HepG2 (cell line): ENCODE results near the gene EMILIN1. TPM values are rescaled to one million over a fixed set of nuclear protein-coding genes. Genes with fewer than 3 reads are reported as not detected.

Experiments used
- AGO1 ChIP-seq: fragments of 200-400 bp; formaldehyde crosslinking; IDR thresholded peaks from 2 replicates; pipeline ENCODE4 v1.6.1; 2017; ENCODE audit warnings: mild to moderate bottlenecking, low read depth, low read length, moderate library complexity; ENCODE audit not compliant: poor library complexity, severe bottlenecking
- DZIP1 ChIP-seq: sonication (generic); formaldehyde crosslinking; IDR thresholded peaks from 2 replicates; pipeline ENCODE4 v1.5.0; 2020; ENCODE audit warnings: mild to moderate bottlenecking, missing genetic modification reagents
- ESRRA ChIP-seq: sonication (generic); formaldehyde crosslinking; IDR thresholded peaks from 2 replicates; pipeline ENCODE4 v1.5.1; 2020; ENCODE audit warnings: mild to moderate bottlenecking, low read depth, missing genetic modification reagents
- HMG20B ChIP-seq: conservative IDR thresholded peaks from 2 replicates; pipeline ENCODE4 v1.6.1; 2016; ENCODE audit warnings: missing genetic modification reagents, missing compliant biosample characterization
- MTF2 ChIP-seq: sonication (generic); formaldehyde crosslinking; IDR thresholded peaks from 2 replicates; pipeline ENCODE4 v1.5.0; 2020; ENCODE audit warnings: missing genetic modification reagents, borderline replicate concordance
- NCOR1 ChIP-seq: fragments of 200-600 bp; sonication (generic); IDR thresholded peaks from 2 replicates; pipeline ENCODE4 v1.7.0; 2017; ENCODE audit warnings: antibody characterized with exemption, low read length, borderline replicate concordance
- RELA ChIP-seq: sonication (generic); formaldehyde crosslinking; IDR thresholded peaks from 2 replicates; pipeline ENCODE4 v1.4.0; 2020; ENCODE audit warnings: missing genetic modification reagents
- SMARCE1 ChIP-seq: fragments of 450-650 bp; IDR thresholded peaks from 2 replicates; pipeline ENCODE4 v1.6.1; 2017; ENCODE audit warnings: borderline replicate concordance
- TIGD3 ChIP-seq: sonication (generic); formaldehyde crosslinking; IDR thresholded peaks from 2 replicates; pipeline ENCODE4 v1.5.1; 2020; ENCODE audit warnings: mild to moderate bottlenecking, missing genetic modification reagents, borderline replicate concordance
- YEATS4 ChIP-seq: sonication (generic); formaldehyde crosslinking; IDR thresholded peaks from 2 replicates; pipeline ENCODE4 v1.4.0; 2020; ENCODE audit warnings: missing genetic modification reagents, borderline replicate concordance
- ZKSCAN8 ChIP-seq: IDR thresholded peaks from 2 replicates; pipeline ENCODE4 v1.6.1; 2016; ENCODE audit warnings: borderline replicate concordance, missing genetic modification reagents, missing compliant biosample characterization
- ZNF17 ChIP-seq: sonication (generic); formaldehyde crosslinking; IDR thresholded peaks from 2 replicates; pipeline ENCODE4 v1.5.0; 2020; ENCODE audit warnings: mild to moderate bottlenecking, missing genetic modification reagents
- ZNF382 ChIP-seq: sonication (generic); formaldehyde crosslinking; IDR thresholded peaks from 2 replicates; pipeline ENCODE4 v1.5.0; 2020; ENCODE audit warnings: missing genetic modification reagents, mild to moderate bottlenecking, borderline replicate concordance
- ZNF7 ChIP-seq: IDR thresholded peaks from 2 replicates; pipeline ENCODE4 v1.6.1; 2016; ENCODE audit warnings: missing biosample characterization, missing genetic modification reagents
- ZNF83 ChIP-seq: sonication (generic); formaldehyde crosslinking; IDR thresholded peaks from 2 replicates; pipeline ENCODE4 v1.4.0; 2020; ENCODE audit warnings: missing genetic modification reagents, mild to moderate bottlenecking, borderline replicate concordance
- polyA plus RNA-seq, 8 experiments: library from polyadenylated mRNA; depleted of rRNA in 3 of 8; stranded (reverse) in 7 of 8; unstranded in 1 of 8; fragments of >200 nt; fragmentation: Illumina TruSeq in 4 of 8; extraction: Trizol in 4 of 8; gene quantifications; 2 replicates each; pipeline versions ENCODE4 v1.2.1 to v1.2.3, GENCODE V29; 2011 to 2016; ENCODE audit warnings: low read depth in 4 of 8, missing spikeins in 1 of 8, mixed read lengths in 1 of 8; ENCODE audit not compliant: insufficient read depth in 1 of 8
- total RNA-seq, 5 experiments: library from RNA; depleted of rRNA; stranded (reverse); fragments of >200 nt; fragmentation: Illumina TruSeq; extraction: Trizol; gene quantifications; 2 replicates each; pipeline ENCODE4 v1.2.3, GENCODE V29; 2016; ENCODE audit warnings: low read depth in 1 of 5
- TF ChIP-seq, protein P1 (sequence below): sonication (generic); formaldehyde crosslinking; conservative IDR thresholded peaks from 2 replicates; pipeline ENCODE4 v1.8.0; 2022; ENCODE audit warnings: mild to moderate bottlenecking, moderate library complexity, missing genetic modification reagents
- TF ChIP-seq, protein P2 (sequence below): sonication (generic); formaldehyde crosslinking; IDR thresholded peaks from 2 replicates; pipeline ENCODE4 v1.4.0; 2020; ENCODE audit warnings: mild to moderate bottlenecking, missing genetic modification reagents

The EMILIN1 gene
- total and polyA plus RNA-seq, 2 of the 13 experiments (the other 11 are each of a cell fraction or from before 2014, with no cell fraction given) = 8.1 to 9.7 TPM

- TF ChIP-seq DZIP1 (no peak), RELA (CRISPR knock-in tag) (no peak; the same call in 1 of the 2 replicates), AGO1 (peak; percentile 19), SMARCE1 (no peak), NCOR1 (no peak), HMG20B (CRISPR knock-in tag) (no peak), MTF2 (CRISPR knock-in tag) (no peak), YEATS4 (no peak; the same call in 1 of the 2 replicates), ZNF83 (CRISPR knock-in tag) (no peak), ZNF382 (CRISPR knock-in tag) (no peak), ZNF7 (CRISPR knock-in tag) (no peak), ZNF17 (CRISPR knock-in tag) (no peak), ZKSCAN8 (CRISPR knock-in tag) (0 out of 2 replicates have a peak, but pooled peaks have one; percentile 8), ESRRA (CRISPR knock-in tag) (no peak), TIGD3 (CRISPR knock-in tag) (0 out of 2 replicates have a peak, but pooled peaks have one; percentile 1)
- TF ChIP-seq, protein P1, sequence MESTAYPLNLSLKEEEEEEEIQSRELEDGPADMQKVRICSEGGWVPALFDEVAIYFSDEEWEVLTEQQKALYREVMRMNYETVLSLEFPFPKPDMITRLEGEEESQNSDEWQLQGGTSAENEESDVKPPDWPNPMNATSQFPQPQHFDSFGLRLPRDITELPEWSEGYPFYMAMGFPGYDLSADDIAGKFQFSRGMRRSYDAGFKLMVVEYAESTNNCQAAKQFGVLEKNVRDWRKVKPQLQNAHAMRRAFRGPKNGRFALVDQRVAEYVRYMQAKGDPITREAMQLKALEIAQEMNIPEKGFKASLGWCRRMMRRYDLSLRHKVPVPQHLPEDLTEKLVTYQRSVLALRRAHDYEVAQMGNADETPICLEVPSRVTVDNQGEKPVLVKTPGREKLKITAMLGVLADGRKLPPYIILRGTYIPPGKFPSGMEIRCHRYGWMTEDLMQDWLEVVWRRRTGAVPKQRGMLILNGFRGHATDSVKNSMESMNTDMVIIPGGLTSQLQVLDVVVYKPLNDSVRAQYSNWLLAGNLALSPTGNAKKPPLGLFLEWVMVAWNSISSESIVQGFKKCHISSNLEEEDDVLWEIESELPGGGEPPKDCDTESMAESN (CRISPR knock-in tag) = peak; percentile 84; the same call in 1 of the 2 replicates
- TF ChIP-seq, protein P2, sequence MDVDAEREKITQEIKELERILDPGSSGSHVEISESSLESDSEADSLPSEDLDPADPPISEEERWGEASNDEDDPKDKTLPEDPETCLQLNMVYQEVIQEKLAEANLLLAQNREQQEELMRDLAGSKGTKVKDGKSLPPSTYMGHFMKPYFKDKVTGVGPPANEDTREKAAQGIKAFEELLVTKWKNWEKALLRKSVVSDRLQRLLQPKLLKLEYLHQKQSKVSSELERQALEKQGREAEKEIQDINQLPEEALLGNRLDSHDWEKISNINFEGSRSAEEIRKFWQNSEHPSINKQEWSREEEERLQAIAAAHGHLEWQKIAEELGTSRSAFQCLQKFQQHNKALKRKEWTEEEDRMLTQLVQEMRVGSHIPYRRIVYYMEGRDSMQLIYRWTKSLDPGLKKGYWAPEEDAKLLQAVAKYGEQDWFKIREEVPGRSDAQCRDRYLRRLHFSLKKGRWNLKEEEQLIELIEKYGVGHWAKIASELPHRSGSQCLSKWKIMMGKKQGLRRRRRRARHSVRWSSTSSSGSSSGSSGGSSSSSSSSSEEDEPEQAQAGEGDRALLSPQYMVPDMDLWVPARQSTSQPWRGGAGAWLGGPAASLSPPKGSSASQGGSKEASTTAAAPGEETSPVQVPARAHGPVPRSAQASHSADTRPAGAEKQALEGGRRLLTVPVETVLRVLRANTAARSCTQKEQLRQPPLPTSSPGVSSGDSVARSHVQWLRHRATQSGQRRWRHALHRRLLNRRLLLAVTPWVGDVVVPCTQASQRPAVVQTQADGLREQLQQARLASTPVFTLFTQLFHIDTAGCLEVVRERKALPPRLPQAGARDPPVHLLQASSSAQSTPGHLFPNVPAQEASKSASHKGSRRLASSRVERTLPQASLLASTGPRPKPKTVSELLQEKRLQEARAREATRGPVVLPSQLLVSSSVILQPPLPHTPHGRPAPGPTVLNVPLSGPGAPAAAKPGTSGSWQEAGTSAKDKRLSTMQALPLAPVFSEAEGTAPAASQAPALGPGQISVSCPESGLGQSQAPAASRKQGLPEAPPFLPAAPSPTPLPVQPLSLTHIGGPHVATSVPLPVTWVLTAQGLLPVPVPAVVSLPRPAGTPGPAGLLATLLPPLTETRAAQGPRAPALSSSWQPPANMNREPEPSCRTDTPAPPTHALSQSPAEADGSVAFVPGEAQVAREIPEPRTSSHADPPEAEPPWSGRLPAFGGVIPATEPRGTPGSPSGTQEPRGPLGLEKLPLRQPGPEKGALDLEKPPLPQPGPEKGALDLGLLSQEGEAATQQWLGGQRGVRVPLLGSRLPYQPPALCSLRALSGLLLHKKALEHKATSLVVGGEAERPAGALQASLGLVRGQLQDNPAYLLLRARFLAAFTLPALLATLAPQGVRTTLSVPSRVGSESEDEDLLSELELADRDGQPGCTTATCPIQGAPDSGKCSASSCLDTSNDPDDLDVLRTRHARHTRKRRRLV (CRISPR knock-in tag) = peak; percentile 75; the same call in 1 of the 2 replicates
These were observed 8.5 kb downstream of the EMILIN1 start, which contains the start of gene KHK (continued) for GRCh38 chr2:27086724-27087593.
